Psoas muscle (tissue), 8 donors: ENCODE measurements around the gene PNMA1. TPM values are rescaled to one million over a fixed set of nuclear protein-coding genes. Genes with fewer than 3 reads are reported as not detected.
A peak's percentile ranks its signal among the peaks of the same experiment; 100 is the strongest.

Experiments
- ATAC-seq, 4 donors: fragments of 200-7000 bp; cut with Tn5 transposase; one replicate each; pipeline ENCODE4 v1.9.1; 2020; ENCODE audit warnings: moderate library complexity in 3 of 4, mild to moderate bottlenecking in 2 of 4
- DNase-seq, 2 donors: peaks; one replicate each; pipeline ENCODE4 v3.0.0-alpha.2; 2020
- H3K27ac ChIP-seq: fragments of 200-600 bp; one replicate; pipeline ENCODE4 v1.8.0; 2022
- H3K27me3 ChIP-seq, 3 donors: fragments of 200-600 bp in 1 of 3; one replicate each; pipeline versions ENCODE4 v1.6.1 to v1.8.0; 2013 to 2022; ENCODE audit warnings: low read length in 2 of 3, mild to moderate bottlenecking in 2 of 3, moderate library complexity in 1 of 3; ENCODE audit not compliant: insufficient read depth in 3 of 3
- H3K36me3 ChIP-seq, 2 donors: fragments of 200-600 bp in 1 of 2; one replicate each; pipeline versions ENCODE4 v1.6.1 to v1.8.0; 2013 to 2022; ENCODE audit warnings: low read depth in 1 of 2, mild to moderate bottlenecking in 1 of 2, moderate library complexity in 1 of 2; ENCODE audit not compliant: insufficient read depth in 1 of 2
- H3K4me1 ChIP-seq: fragments of 200-600 bp; one replicate; pipeline ENCODE4 v1.8.0; 2022
- H3K4me3 ChIP-seq: fragments of 200-600 bp; one replicate; pipeline ENCODE4 v1.8.0; 2022; ENCODE audit warnings: mild to moderate bottlenecking
- H3K9me3 ChIP-seq: fragments of 200-600 bp; one replicate; pipeline ENCODE4 v1.8.0; 2022
- CTCF ChIP-seq: fragments of 200-600 bp; IDR thresholded peaks from one replicate; pipeline ENCODE4 v1.8.0; 2022; ENCODE audit warnings: antibody characterized with exemption
- WGBS, 3 donors: extraction: QIAGEN DNeasy Blood & Tissue Kit; methylation state at CpG; one replicate each; pipeline versions ENCODE4 v1.1.6 to v1.1.7; 2013; 5-methylcytosine and 5-hydroxymethylcytosine counted together
- intact Hi-C, 2 donors: fragments of 100-400 bp; cut with DNase I; formaldehyde crosslinking; loops; one replicate each; pipeline versions ENCODE4 v1.11.0 to v1.14.2; 2022
- polyA plus RNA-seq, 3 donors: library from polyadenylated mRNA; stranded (reverse); fragments of 200-250 nt; gene quantifications; one replicate each; pipeline ENCODE4 v1.2.3, GENCODE V29; 2013
- total RNA-seq, 4 donors: library from RNA; stranded (reverse); fragmentation: NEBNext Ultra II Directional in 2 of 4; extraction: Animal tissue kit (Norgen Biotek cat#: 25700) in 2 of 4; gene quantifications; one replicate each; pipeline versions ENCODE4 v1.2.1 to v1.2.4, GENCODE V29; 2021 to 2023
- donor health status: healthy with polysubstance abuse.
- donor health status: DM: no; HTN: no; CAD: no; lungs with moderate emphysema.
- donor health status: Bipolar disorder and iron deficiency.
- donor health status: healthy.
- donor health status: DM: yes; HTN: yes; CAD: no.
- donor health status: DM: no; HTN: no; CAD: no.
- donor health status: DM: no; HTN: no; CAD: no.
- donor health status: DM: yes; HTN: yes; CAD: no.

The PNMA1 gene
- total and polyA plus RNA-seq, 7 donors: 9.3 to 28.8 (median 19.6) TPM

- WGBS, 3 donors: 41 to 50% (median 49%) methylated on average over 13 of the region's 13 CpGs
- no peaks in the 10 kb centered on the region for H3K27me3 ChIP-seq
- H3K4me1 ChIP-seq: peaks cover 86% of the 10 kb centered on the region
- peak overlapping the region; percentile 78 for H3K4me3 ChIP-seq
- H3K27ac ChIP-seq: peak overlapping the region; percentile 96
- ATAC-seq (no peak), DNase-seq (no peak)
- intact Hi-C loops: no loop called here
- no peaks in the 10 kb centered on the region for H3K9me3 ChIP-seq
- TF ChIP-seq CTCF: no peak
- no peaks in the 10 kb centered on the region for H3K36me3 ChIP-seq
Observed at GRCh38 chr14:73760598-73761586, 46.7 kb upstream of the PNMA1 start.

DNA sequence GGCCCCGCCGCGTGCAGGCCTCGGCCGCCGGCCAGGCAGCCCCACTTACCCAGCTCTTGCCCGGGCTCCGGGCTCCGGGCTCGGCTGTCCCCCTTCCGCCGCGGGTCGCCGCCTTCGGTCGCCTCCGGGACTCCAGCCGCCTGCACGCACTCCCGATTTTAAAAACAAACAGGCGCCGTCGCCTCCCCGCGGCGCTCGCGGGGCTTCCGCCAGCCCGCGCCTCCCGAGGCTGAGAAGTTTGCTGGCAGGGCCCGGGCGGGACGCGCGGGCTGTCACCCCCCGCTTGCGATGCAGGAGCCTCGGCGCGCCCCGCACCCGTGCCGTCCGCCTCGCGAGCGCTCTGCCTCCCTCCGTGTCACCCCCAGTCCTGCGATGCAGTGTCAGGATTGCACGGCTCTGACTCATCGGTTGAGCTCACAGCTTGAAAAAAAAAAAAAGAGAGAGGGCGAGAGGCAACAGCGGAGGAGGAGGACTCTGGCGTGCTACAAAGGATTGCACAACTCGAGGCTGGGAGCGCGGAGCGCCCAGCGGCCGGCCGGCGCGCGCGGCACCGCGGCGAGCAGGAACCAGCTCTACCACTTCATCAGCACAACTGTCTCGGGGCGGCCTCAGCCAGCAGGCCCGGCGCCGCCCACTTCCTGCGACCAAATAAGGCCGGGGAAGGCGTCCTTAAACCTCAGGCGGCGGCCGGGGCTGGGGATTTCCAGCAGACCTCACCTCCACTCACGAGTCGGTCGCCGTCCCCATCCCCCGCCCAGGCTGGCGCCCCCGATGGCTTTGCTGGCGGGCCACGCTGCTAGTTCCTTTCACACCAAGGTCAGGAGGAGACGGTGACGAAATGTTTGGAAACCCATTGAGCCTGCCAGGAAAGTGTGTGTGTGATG, 45.8 kb upstream of the PNMA1 start:
- 0 to 1% (median 1%) methylated on average over 67 to 93 of the region's 93 CpGs for WGBS, 3 donors
- ATAC-seq: peak; percentile 77 to 82 (median 80)
- no peaks in the 10 kb centered on the region for H3K27me3 ChIP-seq
- H3K4me1 ChIP-seq: peaks cover 86% of the 10 kb centered on the region
- no peaks in the 10 kb centered on the region for H3K9me3 ChIP-seq
- H3K27ac ChIP-seq: peak overlapping the region; percentile 96
- no peaks in the 10 kb centered on the region for H3K36me3 ChIP-seq
- H3K4me3 ChIP-seq: peak overlapping the region; percentile 78
- TF ChIP-seq CTCF: no peak
- DNase-seq: peak; percentile 97 to 98
- intact Hi-C loops: loop anchor here in 1 of 2 donors (2.0 kb wide), 2 partner anchors 27 to 35 kb away; no protein-coding TSS in a partner anchor

GRCh38 chr14:73759183-73759713, 45.1 kb upstream of the PNMA1 start:
- Histone ChIP-seq H3K4me1 (peaks cover 86% of the 10 kb centered on the region), H3K27ac (peak overlapping the region; percentile 96), H3K4me3 (peak overlapping the region; percentile 78), H3K9me3 (no peaks in the 10 kb centered on the region), H3K27me3 (no peaks in the 10 kb centered on the region), H3K36me3 (no peaks in the 10 kb centered on the region)
- ATAC-seq: peak in 2 of 4 donors; percentile 2 to 6
- intact Hi-C loops: loop anchor here in 1 of 2 donors (2.0 kb wide), 2 partner anchors 28 to 34 kb away; no protein-coding TSS in a partner anchor
- DNase-seq: peak; percentile 83 to 90
- 0 to 1% (median 0%) methylated on average over 23 to 70 of the region's 71 CpGs for WGBS, 3 donors
- TF ChIP-seq CTCF: peak; percentile 13

- intact Hi-C loops: loop anchor here in 1 of 2 donors (2.0 kb wide), 2 partner anchors 28 to 34 kb away; no protein-coding TSS in a partner anchor
- Histone ChIP-seq H3K27me3 (no peaks in the 10 kb centered on the region), H3K9me3 (no peaks in the 10 kb centered on the region), H3K4me3 (peak overlapping the region; percentile 78), H3K4me1 (peaks cover 86% of the 10 kb centered on the region), H3K36me3 (no peaks in the 10 kb centered on the region), H3K27ac (peak overlapping the region; percentile 96)
- WGBS, 3 donors: 5 to 13% (median 6%) methylated on average over 36 to 49 of the region's 49 CpGs
- TF ChIP-seq CTCF: peak; percentile 56
- peak; percentile 15 to 28 (median 24) for ATAC-seq
- peak; percentile 73 to 83 for DNase-seq
Observed at GRCh38 chr14:73758392-73759182, 44.4 kb upstream of the PNMA1 start.
